ENCODE results near the gene TMEM120B.
A peak's percentile ranks its signal among the peaks of the same experiment; 100 is the strongest.

The TMEM120B gene

DNA sequence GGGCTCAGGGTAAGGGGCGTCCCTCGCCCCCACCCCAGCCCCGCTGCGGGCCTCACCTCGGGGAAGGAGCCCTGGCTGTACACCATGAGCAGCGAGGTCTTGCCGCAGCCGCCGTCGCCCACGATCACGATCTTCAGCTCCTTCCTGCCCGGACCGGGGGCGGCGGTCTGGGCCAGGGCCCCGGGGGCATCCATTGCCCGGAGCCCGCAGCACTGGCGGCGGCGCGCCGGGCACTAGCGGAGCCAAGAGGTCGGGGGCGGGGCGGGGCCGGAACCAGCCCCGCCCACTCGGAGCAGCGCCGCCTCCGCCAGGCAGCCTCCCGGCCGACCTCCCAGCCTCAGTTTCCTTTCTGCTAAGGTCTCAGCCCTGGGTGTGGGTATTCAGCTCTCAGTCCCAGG is 80.9 kb downstream of the TMEM120B start, which contains the start of gene RHOF:
Gene RHOF, minus strand, starts transcription at position 249 of the 398 bp plus-strand sequence. Its CDS starts 55 bp downstream, at position 194.
- peaks cover 12% of the 10 kb centered on the region for H3K4me1 ChIP-seq (ENCODE audit: low read depth, poor library complexity, severe bottlenecking)
- no peaks in the 10 kb centered on the region for H3K36me3 ChIP-seq (ENCODE audit: insufficient read depth)
- H3K4me3 ChIP-seq (IDR thresholded peaks at IDR 0.05; ENCODE audit: insufficient read depth, low read depth, low read length): no peak within 1 kb of the TSS
- H4K20me1 ChIP-seq (ENCODE audit: insufficient read depth): no peaks in the 10 kb centered on the region
- TF ChIP-seq CTCF (conservative IDR thresholded peaks at IDR 0.05; ENCODE audit: low read depth, low read length): no peak
- peak within 1 kb of the TSS; percentile 63; the same call in 1 of the 2 replicates for H3K9ac ChIP-seq
- H2AFZ ChIP-seq (ENCODE audit: low read depth): peak within 1 kb of the TSS; percentile 66
- H3K79me2 ChIP-seq (ENCODE audit: insufficient read depth, low read depth): no peaks in the 10 kb centered on the region; the same call in 1 of the 2 replicates
- H3K27ac ChIP-seq: peak within 1 kb of the TSS; percentile 54
- peak within 1 kb of the TSS; percentile 76 for H3K4me2 ChIP-seq
- H3K27me3 ChIP-seq (ENCODE audit: insufficient read depth, low read depth): no peaks in the 10 kb centered on the region

- peaks cover 17% of the 10 kb centered on the region for H3K4me1 ChIP-seq (ENCODE audit: low read depth, poor library complexity, severe bottlenecking)
- peak overlapping the region; percentile 66 for H2AFZ ChIP-seq (ENCODE audit: low read depth)
- TF ChIP-seq CTCF (conservative IDR thresholded peaks at IDR 0.05; ENCODE audit: low read depth, low read length): peak; percentile 63
- peak overlapping the region; percentile 76 for H3K4me2 ChIP-seq
- no peak overlapping the region for H3K4me3 ChIP-seq (IDR thresholded peaks at IDR 0.05; ENCODE audit: insufficient read depth, low read depth, low read length)
- H3K36me3 ChIP-seq (ENCODE audit: insufficient read depth): no peaks in the 10 kb centered on the region
- H4K20me1 ChIP-seq (ENCODE audit: insufficient read depth): no peaks in the 10 kb centered on the region
- H3K9ac ChIP-seq: peak overlapping the region; percentile 63; the same call in 1 of the 2 replicates
- H3K27ac ChIP-seq: peak overlapping the region; percentile 54
- no peaks in the 10 kb centered on the region; the same call in 1 of the 2 replicates for H3K79me2 ChIP-seq (ENCODE audit: insufficient read depth, low read depth)
- H3K27me3 ChIP-seq (ENCODE audit: insufficient read depth, low read depth): no peaks in the 10 kb centered on the region
Observed at GRCh38 chr12:121793838-121794533, 81.4 kb downstream of the TMEM120B start.

- Histone ChIP-seq H3K4me2 (peak overlapping the region; percentile 76), H3K27me3 (ENCODE audit: insufficient read depth, low read depth) (no peaks in the 10 kb centered on the region), H2AFZ (ENCODE audit: low read depth) (peak overlapping the region; percentile 66), H3K4me3 (IDR thresholded peaks at IDR 0.05; ENCODE audit: insufficient read depth, low read depth, low read length) (no peak overlapping the region), H3K4me1 (ENCODE audit: low read depth, poor library complexity, severe bottlenecking) (peaks cover 21% of the 10 kb centered on the region), H3K27ac (peak overlapping the region; percentile 54), H3K79me2 (ENCODE audit: insufficient read depth, low read depth) (no peaks in the 10 kb centered on the region; the same call in 1 of the 2 replicates), H3K36me3 (ENCODE audit: insufficient read depth) (no peaks in the 10 kb centered on the region), H3K9ac (peak overlapping the region; percentile 63; the same call in 1 of the 2 replicates), H4K20me1 (ENCODE audit: insufficient read depth) (no peaks in the 10 kb centered on the region)
- TF ChIP-seq CTCF (conservative IDR thresholded peaks at IDR 0.05; ENCODE audit: low read depth, low read length): no peak
Observed at GRCh38 chr12:121794534-121795033, 82.0 kb downstream of the TMEM120B start.

DNA sequence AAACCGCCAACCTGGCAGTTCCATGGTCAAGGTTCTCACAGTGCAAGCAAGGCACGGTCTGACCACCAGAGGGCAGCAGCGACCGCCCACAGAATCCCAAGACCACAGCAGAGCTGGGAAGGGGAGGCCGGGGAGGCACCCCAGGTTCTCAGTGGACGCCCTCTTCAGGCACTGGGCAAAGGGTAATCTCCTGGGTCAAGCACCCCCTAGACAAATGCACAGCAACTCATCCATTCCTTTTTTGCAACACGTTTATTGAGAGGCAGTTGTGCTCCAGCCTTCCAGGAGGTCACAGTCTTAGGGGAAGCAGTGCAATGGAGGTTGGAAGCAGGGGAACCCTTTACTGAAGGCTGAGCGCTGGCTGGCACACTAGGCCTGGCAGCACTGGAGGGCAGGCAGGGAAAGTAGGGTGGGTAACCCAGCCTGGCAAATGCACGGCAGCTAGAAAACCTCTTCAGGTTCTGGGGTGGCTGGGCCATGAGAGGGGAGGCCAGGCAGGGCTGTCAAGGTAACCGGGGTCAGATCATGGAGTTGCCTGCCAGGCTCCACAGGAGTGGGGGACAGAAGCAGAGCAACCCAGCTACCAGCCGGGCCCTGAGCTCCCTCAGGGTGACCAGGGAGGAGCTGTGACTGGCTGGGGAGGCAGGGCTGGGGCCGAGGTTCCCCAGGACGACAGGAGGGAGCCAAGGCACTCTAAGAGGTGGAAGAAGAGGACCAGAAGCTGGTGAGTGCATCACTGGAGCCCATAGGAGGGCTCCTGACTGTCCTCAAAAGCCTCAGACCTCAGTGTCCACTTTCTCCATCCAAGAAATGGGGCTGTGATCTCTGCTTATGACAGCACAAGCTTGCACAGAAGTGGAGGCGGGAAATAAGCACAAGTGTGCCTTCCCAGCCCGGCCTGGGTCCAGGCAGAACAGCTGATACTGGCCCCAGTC is 82.7 kb downstream of the TMEM120B start:
- Histone ChIP-seq H2AFZ (ENCODE audit: low read depth) (peak overlapping the region; percentile 66), H3K9ac (peak overlapping the region; percentile 63; the same call in 1 of the 2 replicates), H4K20me1 (ENCODE audit: insufficient read depth) (no peaks in the 10 kb centered on the region), H3K79me2 (ENCODE audit: insufficient read depth, low read depth) (no peaks in the 10 kb centered on the region; the same call in 1 of the 2 replicates), H3K4me3 (IDR thresholded peaks at IDR 0.05; ENCODE audit: insufficient read depth, low read depth, low read length) (no peak overlapping the region), H3K4me1 (ENCODE audit: low read depth, poor library complexity, severe bottlenecking) (peaks cover 21% of the 10 kb centered on the region), H3K4me2 (peak overlapping the region; percentile 76), H3K27me3 (ENCODE audit: insufficient read depth, low read depth) (no peaks in the 10 kb centered on the region), H3K36me3 (ENCODE audit: insufficient read depth) (no peaks in the 10 kb centered on the region), H3K27ac (peak overlapping the region; percentile 54)
- TF ChIP-seq CTCF (conservative IDR thresholded peaks at IDR 0.05; ENCODE audit: low read depth, low read length): peak; percentile 82

All from KMS-11 (cell line).